ENCODE results near the gene NFATC2. TPM values are rescaled to one million over a fixed set of nuclear protein-coding genes. Genes with fewer than 3 reads are reported as not detected.

The NFATC2 gene
- total RNA-seq, 1 donor from 2014 or later: not detected

DNA sequence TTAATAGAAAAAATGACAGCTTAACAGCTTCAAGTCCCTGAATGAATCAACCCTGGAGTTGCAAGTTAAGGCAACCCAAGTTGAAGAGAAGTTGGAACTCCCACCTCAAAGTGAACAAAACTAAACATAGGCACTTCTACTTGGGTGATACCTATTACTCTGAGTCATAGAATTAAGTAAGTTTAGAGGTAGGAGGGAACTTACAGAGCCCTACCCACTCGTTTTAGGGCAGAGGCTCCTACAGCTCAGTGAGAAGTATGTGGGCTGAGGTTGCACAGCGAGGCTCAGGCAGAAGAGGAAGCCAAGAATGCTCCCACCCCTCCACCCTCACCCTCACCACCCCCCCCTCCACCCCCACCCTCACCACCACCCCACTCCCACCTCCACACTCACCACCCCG is 42.2 kb downstream of the NFATC2 start:
- no peaks in the 10 kb centered on the region for H3K36me3 ChIP-seq (ENCODE audit: control insufficient read depth, insufficient read depth, low read length)
- no peak overlapping the region for H3K4me3 ChIP-seq (ENCODE audit: low read depth, low read length)
- no peaks in the 10 kb centered on the region for H3K27me3 ChIP-seq (ENCODE audit: control insufficient read depth, insufficient read depth, low read length)
- TF ChIP-seq, protein P1, sequence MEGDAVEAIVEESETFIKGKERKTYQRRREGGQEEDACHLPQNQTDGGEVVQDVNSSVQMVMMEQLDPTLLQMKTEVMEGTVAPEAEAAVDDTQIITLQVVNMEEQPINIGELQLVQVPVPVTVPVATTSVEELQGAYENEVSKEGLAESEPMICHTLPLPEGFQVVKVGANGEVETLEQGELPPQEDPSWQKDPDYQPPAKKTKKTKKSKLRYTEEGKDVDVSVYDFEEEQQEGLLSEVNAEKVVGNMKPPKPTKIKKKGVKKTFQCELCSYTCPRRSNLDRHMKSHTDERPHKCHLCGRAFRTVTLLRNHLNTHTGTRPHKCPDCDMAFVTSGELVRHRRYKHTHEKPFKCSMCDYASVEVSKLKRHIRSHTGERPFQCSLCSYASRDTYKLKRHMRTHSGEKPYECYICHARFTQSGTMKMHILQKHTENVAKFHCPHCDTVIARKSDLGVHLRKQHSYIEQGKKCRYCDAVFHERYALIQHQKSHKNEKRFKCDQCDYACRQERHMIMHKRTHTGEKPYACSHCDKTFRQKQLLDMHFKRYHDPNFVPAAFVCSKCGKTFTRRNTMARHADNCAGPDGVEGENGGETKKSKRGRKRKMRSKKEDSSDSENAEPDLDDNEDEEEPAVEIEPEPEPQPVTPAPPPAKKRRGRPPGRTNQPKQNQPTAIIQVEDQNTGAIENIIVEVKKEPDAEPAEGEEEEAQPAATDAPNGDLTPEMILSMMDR (IDR thresholded peaks at IDR 0.05; ENCODE audit: insufficient read depth, low read length, severe bottlenecking): no peak
- FAIRE-seq: no peak
- DNase-seq (ENCODE audit: low read depth): peak; percentile 83

DNA sequence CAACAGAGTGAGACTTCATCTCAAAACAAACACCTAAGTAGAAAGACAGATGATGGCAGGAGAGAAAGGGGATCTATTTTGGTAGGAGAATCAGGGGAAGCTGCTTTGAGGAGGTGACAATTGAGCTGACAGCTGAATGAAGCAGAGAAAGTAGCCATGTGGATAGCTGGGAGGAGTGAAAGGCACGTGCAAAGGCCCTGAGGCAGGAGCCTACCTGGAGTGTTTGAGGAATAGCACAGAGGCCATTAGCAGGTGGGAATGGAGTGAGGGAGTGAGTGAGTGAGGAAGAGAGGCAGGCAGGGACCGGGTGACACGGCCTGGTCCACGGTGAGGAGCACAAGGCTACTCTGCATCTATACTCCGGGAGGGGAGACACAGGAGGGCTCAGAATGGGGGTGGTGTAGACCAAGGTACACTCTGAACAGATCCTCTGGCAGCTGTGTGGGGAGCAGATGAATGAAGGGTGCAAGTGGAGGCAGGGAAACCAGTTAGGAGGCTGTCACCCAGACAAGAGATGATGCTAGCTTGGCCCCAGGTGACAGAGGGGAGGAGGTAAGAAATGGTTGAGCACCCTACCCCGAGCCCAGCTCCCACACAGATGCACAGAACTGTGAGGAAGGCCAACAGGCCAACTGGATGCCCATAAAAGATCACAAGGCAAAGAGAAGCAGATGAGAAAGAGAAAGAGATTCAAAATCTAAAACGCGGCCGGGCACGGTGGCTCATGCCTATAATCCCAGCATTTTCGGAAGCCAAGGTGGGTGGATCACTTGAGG is 43.6 kb downstream of the NFATC2 start:
- TF ChIP-seq, protein P1 (IDR thresholded peaks at IDR 0.05; ENCODE audit: insufficient read depth, low read length, severe bottlenecking): no peak
- Histone ChIP-seq H3K36me3 (ENCODE audit: control insufficient read depth, insufficient read depth, low read length) (no peaks in the 10 kb centered on the region), H3K27me3 (ENCODE audit: control insufficient read depth, insufficient read depth, low read length) (no peaks in the 10 kb centered on the region), H3K4me3 (ENCODE audit: low read depth, low read length) (no peak overlapping the region)
- no peak for FAIRE-seq
- no peak for DNase-seq (ENCODE audit: low read depth)

DNA sequence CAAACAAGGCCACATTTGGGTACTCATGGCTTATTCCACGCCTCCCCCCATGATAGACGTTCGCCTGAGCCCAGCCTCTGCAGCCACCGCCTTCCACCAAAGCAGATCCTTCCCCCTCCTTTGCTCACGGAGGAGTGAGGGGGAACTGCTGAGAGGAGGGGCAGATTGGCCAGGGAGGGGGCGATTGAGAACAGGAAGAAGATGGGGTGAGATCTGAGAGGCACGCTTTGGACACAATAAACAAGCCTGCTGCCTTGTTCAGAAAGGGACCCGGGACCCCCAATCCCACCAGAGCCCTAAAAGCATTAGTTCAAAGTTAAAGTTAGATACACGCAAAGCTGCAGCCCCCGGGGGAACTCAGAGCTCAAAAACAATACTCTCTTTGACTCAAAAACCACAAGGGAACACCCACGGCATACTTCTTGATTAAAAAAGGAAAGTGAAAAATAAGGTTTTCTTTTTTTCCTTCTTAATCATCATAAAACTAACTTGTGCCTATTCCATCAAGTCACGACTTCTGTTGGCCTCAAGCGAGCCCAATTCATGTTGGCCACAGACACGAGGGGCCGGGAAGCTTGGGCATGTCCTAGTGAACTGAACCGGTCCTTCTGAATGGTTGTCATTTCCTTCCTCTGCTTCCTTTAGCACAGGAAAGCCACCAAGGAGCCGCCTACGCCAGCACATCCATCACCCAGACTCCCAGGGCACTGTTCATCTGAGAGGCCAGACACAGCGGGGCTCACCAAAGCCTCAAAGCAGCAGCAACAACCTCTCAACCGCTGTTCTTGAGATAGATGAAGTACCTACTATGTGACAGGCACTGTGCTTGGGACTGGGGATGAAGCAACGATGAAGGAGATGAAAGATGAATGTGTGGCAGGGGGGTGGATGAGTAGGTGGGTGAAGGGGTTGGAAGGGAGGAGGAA is 44.7 kb downstream of the NFATC2 start:
- H3K27me3 ChIP-seq (ENCODE audit: control insufficient read depth, insufficient read depth, low read length): peaks cover 1% of the 10 kb centered on the region
- no peak overlapping the region for H3K4me3 ChIP-seq (ENCODE audit: low read depth, low read length)
- no peak for DNase-seq (ENCODE audit: low read depth)
- TF ChIP-seq, protein P1 (IDR thresholded peaks at IDR 0.05; ENCODE audit: insufficient read depth, low read length, severe bottlenecking): no peak
- no peak for FAIRE-seq
- no peaks in the 10 kb centered on the region for H3K36me3 ChIP-seq (ENCODE audit: control insufficient read depth, insufficient read depth, low read length)

DNA sequence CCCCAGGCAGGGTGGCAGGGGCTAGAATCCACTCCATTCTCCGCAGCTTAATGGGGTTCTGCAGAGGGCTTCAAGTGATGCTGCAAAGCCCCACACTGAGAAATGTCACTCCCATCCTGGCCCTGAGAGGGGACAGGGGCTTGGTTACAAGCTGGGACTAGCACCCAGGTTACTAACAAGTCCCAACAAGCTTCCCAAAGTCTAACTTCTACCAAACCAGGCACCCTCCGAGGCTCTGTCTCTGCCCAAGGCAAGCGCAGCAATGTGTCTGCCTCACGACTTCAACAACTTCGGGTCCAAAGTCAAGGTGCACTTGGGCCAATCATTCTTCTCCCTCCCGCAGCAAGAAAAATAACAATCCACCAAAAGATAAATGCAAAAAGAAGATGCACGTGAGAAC is 45.6 kb downstream of the NFATC2 start:
- FAIRE-seq (no peak), DNase-seq (ENCODE audit: low read depth) (no peak)

DNA sequence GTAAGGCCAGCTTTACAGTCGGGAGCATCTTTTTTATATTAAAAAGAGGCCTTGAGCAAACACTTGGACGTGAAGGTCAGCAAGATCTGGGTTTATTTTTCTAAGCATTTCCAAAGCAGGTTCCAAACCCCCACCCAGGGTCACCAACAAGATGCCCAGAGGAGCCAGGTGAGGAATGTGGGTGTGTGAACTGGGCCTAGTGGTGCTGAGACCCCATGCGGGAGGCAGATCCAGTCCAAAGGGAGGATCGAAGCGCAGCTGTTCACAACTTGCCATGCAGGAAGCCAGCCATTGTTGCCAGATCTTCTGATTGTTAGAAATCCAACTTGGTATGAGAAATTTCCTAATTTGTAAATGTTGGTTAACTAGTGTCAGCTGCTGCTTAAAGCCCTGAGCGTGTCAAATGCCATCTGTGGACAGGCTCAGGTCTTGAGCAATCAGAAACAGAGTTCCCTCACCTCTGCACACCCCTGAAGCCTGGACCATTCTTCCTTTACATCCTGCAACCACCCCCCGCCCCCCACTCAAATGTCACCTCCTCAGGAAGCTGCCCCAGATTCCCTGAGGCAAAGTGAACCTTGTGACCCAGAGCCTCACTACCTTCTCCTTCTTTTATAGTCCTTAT is 46.5 kb downstream of the NFATC2 start:
- Histone ChIP-seq H3K4me3 (ENCODE audit: low read depth, low read length) (no peak overlapping the region), H3K36me3 (ENCODE audit: control insufficient read depth, insufficient read depth, low read length) (no peaks in the 10 kb centered on the region), H3K27me3 (ENCODE audit: control insufficient read depth, insufficient read depth, low read length) (peaks cover 6% of the 10 kb centered on the region)
- TF ChIP-seq, protein P1 (IDR thresholded peaks at IDR 0.05; ENCODE audit: insufficient read depth, low read length, severe bottlenecking): no peak
- DNase-seq (ENCODE audit: low read depth): no peak
- FAIRE-seq: no peak

More for the DNA sequence above, 45.6 kb downstream of the NFATC2 start:
- Histone ChIP-seq H3K36me3 (ENCODE audit: control insufficient read depth, insufficient read depth, low read length) (no peaks in the 10 kb centered on the region), H3K27me3 (ENCODE audit: control insufficient read depth, insufficient read depth, low read length) (peaks cover 4% of the 10 kb centered on the region), H3K4me3 (ENCODE audit: low read depth, low read length) (no peak overlapping the region)
- TF ChIP-seq, protein P1 (IDR thresholded peaks at IDR 0.05; ENCODE audit: insufficient read depth, low read length, severe bottlenecking): no peak

All from bronchial epithelial cell (primary cell).